K562 (cell line): ENCODE data around the gene C2orf42. TPM values are rescaled to one million over a fixed set of nuclear protein-coding genes. Genes with fewer than 3 reads are reported as not detected.

Source experiments
- ATAC-seq: fragments of 200-7000 bp; cut with Tn5 transposase; 3 replicates; pipeline ENCODE4 v1.9.1; 2020; ENCODE audit warnings: moderate library complexity
- BruUV-seq: library from RNA; stranded (reverse); fragments of 400-500 nt; replicated peaks from 2 replicates; lab custom pipeline; 2021; lab: Mats Ljungman, UMichigan
- CTCF ChIA-PET: fragments of 300-600 bp; formaldehyde crosslinking; extraction: SDS; loops from one replicate; lab custom pipeline; 2021; ENCODE audit warnings: low intra/inter-chr PET ratio; lab: Yijun Ruan, JAX
- POLR2A ChIA-PET: fragments of 300-600, 350-650 bp; sonication (Branson Sonifier 250); formaldehyde crosslinking; extraction: SDS; loops from one replicate; lab custom pipeline; 2021; ENCODE audit warnings: antibody characterized with exemption, inconsistent platforms; lab: Yijun Ruan, JAX
- DNase-seq, 4 experiments: peaks; one replicate each; pipeline versions ENCODE4 v3.0.0 to v3.0.0-alpha.2; 2011 to 2018; ENCODE audit warnings: low spot score in 3 of 4, mixed read lengths in 3 of 4; ENCODE audit errors: extremely low read depth in 1 of 4
- FAIRE-seq: peaks from 2 replicates; lab custom pipeline; 2011; peaks lifted over from hg19 to GRCh38; lab: Jason Lieb, UNC
- H2AFZ ChIP-seq: 2 replicates; pipeline ENCODE4 v1.6.0; 2011; ENCODE audit warnings: low read depth, low read length, control low read depth, inconsistent platforms
- H3K27ac ChIP-seq: fragments of 200-600 bp; 3 replicates; pipeline ENCODE4 v1.8.0; 2011; ENCODE audit warnings: low read depth, mild to moderate bottlenecking, control low read depth, inconsistent platforms, low read length, moderate library complexity, mixed read lengths; ENCODE audit errors: extremely low read depth
- H3K27me3 ChIP-seq, 2 experiments: fragments of 300-600 bp in 1 of 2; 2 replicates in 1 of 2; 3 replicates in 1 of 2; pipeline versions ENCODE4 v1.6.0 to v1.8.0; 2011; ENCODE audit warnings: inconsistent platforms in 2 of 2, low read length in 2 of 2, mild to moderate bottlenecking in 1 of 2, mixed read lengths in 1 of 2, moderate library complexity in 1 of 2; ENCODE audit not compliant: control insufficient read depth in 2 of 2, insufficient read depth in 2 of 2
- H3K36me3 ChIP-seq: fragments of 300-600 bp; 3 replicates; pipeline ENCODE4 v1.8.0; 2011; ENCODE audit warnings: mild to moderate bottlenecking, low read length, inconsistent platforms; ENCODE audit not compliant: control insufficient read depth, insufficient read depth
- H3K4me1 ChIP-seq, 2 experiments: fragments of 200-600 bp in 1 of 2; replicated peaks in 1 of 2; 2 replicates in 1 of 2; 3 replicates in 1 of 2; pipeline versions ENCODE4 v1.5.1 to v1.8.0; 2011; ENCODE audit warnings: inconsistent platforms in 2 of 2, low read length in 2 of 2, mild to moderate bottlenecking in 1 of 2, mixed read lengths in 1 of 2, moderate library complexity in 1 of 2; ENCODE audit not compliant: control insufficient read depth in 2 of 2, insufficient read depth in 2 of 2
- H3K4me2 ChIP-seq: 2 replicates; pipeline ENCODE4 v1.6.1; 2011; ENCODE audit warnings: low read length, control low read depth, inconsistent platforms, mixed read lengths; ENCODE audit not compliant: insufficient read depth
- H3K4me3 ChIP-seq: fragments of 200-600 bp; sonication (generic), shearing (Covaris generic); 2 replicates; pipeline ENCODE4 v1.5.1; 2016; ENCODE audit warnings: control low read depth, inconsistent platforms
- H3K79me2 ChIP-seq: fragments of 200-600 bp; 3 replicates; pipeline ENCODE4 v1.8.0; 2011; ENCODE audit warnings: low read length, inconsistent platforms; ENCODE audit not compliant: control insufficient read depth, insufficient read depth
- H3K9ac ChIP-seq, 2 experiments: 2 replicates each; pipeline versions ENCODE4 v1.6.0 to v1.6.1; 2011; ENCODE audit warnings: low read depth in 2 of 2, low read length in 2 of 2, control low read depth in 1 of 2, inconsistent platforms in 1 of 2, mild to moderate bottlenecking in 1 of 2, mixed read lengths in 1 of 2; ENCODE audit not compliant: insufficient read depth in 1 of 2
- H3K9me1 ChIP-seq: one replicate; pipeline ENCODE4 v1.6.0; 2011; ENCODE audit warnings: inconsistent platforms, mild to moderate bottlenecking, low read length, moderate library complexity; ENCODE audit not compliant: control insufficient read depth, insufficient read depth
- H3K9me3 ChIP-seq: replicated peaks from 2 replicates; pipeline ENCODE4 v1.5.1; 2011; ENCODE audit warnings: low read depth, low read length, inconsistent platforms; ENCODE audit not compliant: control insufficient read depth, insufficient read depth
- H4K20me1 ChIP-seq: replicated peaks from 2 replicates; pipeline ENCODE4 v1.6.1; 2011; ENCODE audit warnings: low read length, inconsistent platforms, mixed read lengths; ENCODE audit not compliant: control insufficient read depth, insufficient read depth
- ETV6 ChIP-seq, 3 experiments: fragments of 150-350 bp in 1 of 3; sonication (generic) in 1 of 3; formaldehyde crosslinking in 1 of 3; IDR thresholded peaks; 2 replicates each; pipeline versions ENCODE4 v1.6.1 to v1.8.0; 2014 to 2022; ENCODE audit warnings: borderline replicate concordance in 2 of 3, low read depth in 2 of 3, antibody characterized with exemption in 1 of 3, low read length in 1 of 3, mild to moderate bottlenecking in 1 of 3, missing genetic modification reagents in 1 of 3
- MCM7 ChIP-seq, 2 experiments: fragments of 450-650 bp; IDR thresholded peaks; 2 replicates each; pipeline ENCODE4 v1.6.1; 2016 to 2018
- PHTF2 ChIP-seq: fragments of 250-450 bp; sonication (Bioruptor Pico); IDR thresholded peaks from 2 replicates; pipeline ENCODE4 v1.5.0; 2021; ENCODE audit warnings: mild to moderate bottlenecking
- RBM17 ChIP-seq: fragments of 200-400 bp; formaldehyde crosslinking; IDR thresholded peaks from 2 replicates; pipeline ENCODE4 v1.6.1; 2017; ENCODE audit warnings: low read depth, mild to moderate bottlenecking, low read length, borderline replicate concordance
- SOX6 ChIP-seq: fragments of 450-650 bp; IDR thresholded peaks from 2 replicates; pipeline ENCODE4 v1.6.1; 2014; ENCODE audit warnings: mild to moderate bottlenecking
- ZC3H11A ChIP-seq: IDR thresholded peaks from 2 replicates; pipeline ENCODE4 v1.6.1; 2012; ENCODE audit warnings: low read depth, low read length, improper control_type of control experiment
- ZNF197 ChIP-seq: fragments of 200-800 bp; sonication (Bioruptor generic); IDR thresholded peaks from 2 replicates; pipeline ENCODE4 v1.6.1; 2016; ENCODE audit warnings: low read depth, missing genetic modification characterization, missing compliant biosample characterization
- ZNF384 ChIP-seq: IDR thresholded peaks from 2 replicates; pipeline ENCODE4 v1.6.1; 2012; ENCODE audit warnings: low read depth, low read length, improper control_type of control experiment
- ZNF436 ChIP-seq: fragments of 250-450, 450-650 bp; sonication (Bioruptor Pico); formaldehyde crosslinking; IDR thresholded peaks from 2 replicates; pipeline ENCODE4 v1.7.0; 2020; ENCODE audit warnings: mild to moderate bottlenecking
- WGBS: fragments of 100-300 bp; shearing (Covaris generic); methylation state at CpG from one replicate; pipeline ENCODE4 v1.1.6; 2016; ENCODE audit warnings: low coverage, mixed read lengths; ENCODE audit not compliant: insufficient coverage; ENCODE audit errors: missing lambda C conversion rate; 5-methylcytosine and 5-hydroxymethylcytosine counted together
- in situ Hi-C: fragments of 300-500 bp; cut with MboI; formaldehyde crosslinking; loops from 4 replicates; pipeline ENCODE4 v1.15.0; 2018; ENCODE audit warnings: inconsistent platforms, mixed read lengths
- intact Hi-C: fragments of 100-400 bp; cut with micrococcal nuclease; formaldehyde crosslinking; loops from 2 replicates; pipeline ENCODE4 v1.14.2; 2022
- polyA plus RNA-seq, 8 experiments: library from polyadenylated mRNA; depleted of rRNA in 4 of 8; stranded (reverse) in 5 of 8; unstranded in 3 of 8; fragments of >200 nt; fragmentation: Nextera tagmentation in 2 of 8; fragmentation: Illumina TruSeq in 1 of 8; extraction: Ambion mirVana in 2 of 8; extraction: Trizol in 1 of 8; gene quantifications; 2 replicates each; pipeline versions ENCODE4 v1.2.1 to v1.2.3, GENCODE V29; 2011 to 2014; ENCODE audit warnings: inconsistent platforms in 1 of 8, missing spikeins in 1 of 8
- total RNA-seq, 7 experiments: library from RNA; depleted of rRNA in 6 of 7; stranded (reverse); fragments of >200 nt in 6 of 7; fragmentation: Illumina TruSeq in 2 of 7; extraction: Trizol in 2 of 7; gene quantifications; 2 replicates each; pipeline versions ENCODE4 v1.2.1 to v1.2.3, GENCODE V29; 2011 to 2021; ENCODE audit warnings: low replicate concordance in 1 of 7
- TF ChIP-seq, protein P1 (sequence below): fragments of 200-800 bp; sonication (Bioruptor generic); IDR thresholded peaks from 2 replicates; pipeline ENCODE4 v1.6.1; 2017; ENCODE audit warnings: missing genetic modification characterization, missing compliant biosample characterization
- TF ChIP-seq, protein P2 (sequence below): fragments of 250-450 bp; sonication (Bioruptor Pico); IDR thresholded peaks from 2 replicates; pipeline ENCODE4 v1.4.0; 2020; ENCODE audit warnings: mild to moderate bottlenecking, moderate library complexity
- TF ChIP-seq, protein P3 (sequence below): fragments of 200-400 bp; formaldehyde crosslinking; IDR thresholded peaks from 2 replicates; pipeline ENCODE4 v1.6.1; 2017; ENCODE audit warnings: mild to moderate bottlenecking, low read depth, low read length, moderate library complexity

Gene C2orf42
- total and polyA plus RNA-seq, 9 of the 15 experiments (the other 6 are each of a cell fraction or from before 2014, with no cell fraction given) = 4.6 to 10.9 (median 7.5) TPM

DNA sequence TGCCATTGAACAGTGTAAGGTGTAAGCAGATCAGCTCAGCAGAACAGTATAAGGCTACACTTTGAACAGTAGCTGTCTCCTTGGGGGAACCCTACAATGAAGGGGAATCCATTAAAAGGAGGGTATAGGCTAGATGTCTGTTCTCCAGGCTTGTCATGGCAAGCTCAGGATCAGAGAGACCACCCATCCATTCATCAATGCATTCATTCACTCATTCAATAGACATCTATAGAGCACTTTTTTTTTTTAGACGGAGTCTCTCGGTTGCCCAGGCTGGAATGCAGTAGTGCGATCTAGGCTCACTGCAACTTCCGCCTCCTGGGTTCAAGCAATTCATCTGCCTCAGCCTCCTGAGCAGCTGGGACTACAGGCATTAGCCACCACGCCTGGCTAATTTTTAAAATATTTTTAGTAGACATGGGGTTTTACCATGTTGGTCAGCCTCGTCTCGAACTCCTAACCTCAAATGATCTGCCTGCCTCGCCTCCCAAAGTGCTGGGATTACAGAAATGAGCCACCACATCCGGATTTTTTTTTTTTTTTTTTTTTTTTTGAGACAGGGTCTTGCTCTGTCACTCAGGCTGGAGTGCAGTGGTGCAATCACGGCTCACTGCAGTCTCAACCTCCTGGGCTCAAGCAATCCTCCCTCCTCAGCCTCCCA lies 56.4 kb downstream of the C2orf42 start (continued):
- TF ChIP-seq, protein P1, sequence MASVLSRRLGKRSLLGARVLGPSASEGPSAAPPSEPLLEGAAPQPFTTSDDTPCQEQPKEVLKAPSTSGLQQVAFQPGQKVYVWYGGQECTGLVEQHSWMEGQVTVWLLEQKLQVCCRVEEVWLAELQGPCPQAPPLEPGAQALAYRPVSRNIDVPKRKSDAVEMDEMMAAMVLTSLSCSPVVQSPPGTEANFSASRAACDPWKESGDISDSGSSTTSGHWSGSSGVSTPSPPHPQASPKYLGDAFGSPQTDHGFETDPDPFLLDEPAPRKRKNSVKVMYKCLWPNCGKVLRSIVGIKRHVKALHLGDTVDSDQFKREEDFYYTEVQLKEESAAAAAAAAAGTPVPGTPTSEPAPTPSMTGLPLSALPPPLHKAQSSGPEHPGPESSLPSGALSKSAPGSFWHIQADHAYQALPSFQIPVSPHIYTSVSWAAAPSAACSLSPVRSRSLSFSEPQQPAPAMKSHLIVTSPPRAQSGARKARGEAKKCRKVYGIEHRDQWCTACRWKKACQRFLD (CRISPR knock-in tag) = 0 out of 2 replicates have a peak, but pooled peaks have one; percentile 35
- peak; percentile 61; the same call in 1 of the 2 replicates for TF ChIP-seq ZNF384

DNA sequence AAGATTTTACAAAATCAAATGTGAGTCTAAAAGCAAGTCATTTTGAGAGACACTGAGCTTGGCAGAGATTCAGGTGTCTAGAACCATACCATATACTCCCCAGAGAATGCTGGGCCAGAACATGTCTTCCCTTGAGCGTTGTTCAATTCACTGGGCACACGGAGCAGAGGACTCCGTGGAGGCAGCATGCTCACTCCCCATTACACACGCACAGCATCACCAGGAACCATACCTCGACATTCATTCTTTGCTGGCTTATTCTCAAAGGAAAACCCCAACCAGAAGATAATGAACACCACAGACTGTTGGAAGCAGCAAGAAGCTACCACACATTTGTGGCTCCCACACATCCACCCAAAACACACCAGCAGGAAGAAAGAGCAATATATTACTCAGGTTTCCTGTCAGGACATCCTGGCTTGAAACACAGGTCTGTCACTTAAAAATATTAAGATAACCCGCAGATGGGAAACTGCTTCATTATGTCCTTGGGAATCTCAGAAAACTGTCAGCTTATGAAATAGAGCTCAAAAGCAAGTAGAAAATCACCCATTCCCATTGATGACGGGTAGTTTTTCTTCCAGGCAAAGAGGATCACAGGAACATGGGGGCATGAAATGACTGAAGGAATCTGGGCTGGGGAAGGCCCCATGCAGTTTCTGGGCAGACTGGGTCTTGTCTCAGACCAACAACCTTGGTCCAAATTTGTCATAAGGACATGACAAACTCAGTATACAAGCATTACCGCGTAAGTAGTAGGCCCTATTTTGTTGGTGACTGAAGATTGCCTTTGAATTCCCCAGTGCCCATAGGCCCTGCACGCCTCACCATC lies 57.1 kb downstream of the C2orf42 start:
- ChIA-PET CTCF (no interaction called here), POLR2A (interaction anchor here (0.6 to 6.0 kb wide), 15 partner anchors 9 to 220 kb away, joined by 3 to 74 read pairs (median 5); partner anchors contain the start of genes MXD1 and PCBP1)
- Histone ChIP-seq H4K20me1 (no peaks in the 10 kb centered on the region), H3K9ac (peak overlapping the region; percentile 64 to 78; a peak in 3 of 4 replicates), H2AFZ (peak overlapping the region; percentile 90), H3K79me2 (no peaks in the 10 kb centered on the region), H3K27ac (peak overlapping the region; percentile 95), H3K4me3 (no peak overlapping the region), H3K36me3 (no peaks in the 10 kb centered on the region), H3K4me2 (peak overlapping the region; percentile 77), H3K27me3 (no peaks in the 10 kb centered on the region), H3K9me3 (no peaks in the 10 kb centered on the region), H3K4me1 (peaks cover 38 to 61% of the 10 kb centered on the region in 2 experiments), H3K9me1 (no peaks in the 10 kb centered on the region)
- ATAC-seq = peak; percentile 4; the same call in 1 of the 3 replicates
- in situ Hi-C loops (loop anchor here (10.0 kb wide), 1 partner anchor 409 kb away; no protein-coding TSS in a partner anchor), intact Hi-C loops (loop anchor here (2.0 kb wide), 1 partner anchor 25 kb away; no protein-coding TSS in a partner anchor)
- 47% methylated on average over 10 of the region's 10 CpGs for WGBS
- no TSS peak for BruUV-seq
- no peak for FAIRE-seq
- DNase-seq = peak in 1 of 4 experiments; percentile 47
- TF ChIP-seq ZNF197 (CRISPR knock-in tag) (no peak), ETV6 (IDR thresholded peaks at IDR 0.05; ENCODE audit: borderline replicate concordance in 1 of 2, low read depth in 2 of 2, low read length in 1 of 2) (no peak), ETV6 (CRISPR knock-in tag; IDR thresholded peaks at IDR 0.05; ENCODE audit: borderline replicate concordance) (no peak), SOX6 (no peak), MCM7 (IDR thresholded peaks at IDR 0.05) (no peak), RBM17 (no peak), ZC3H11A (no peak), ZNF436 (CRISPR knock-in tag) (no peak), PHTF2 (no peak)
- TF ChIP-seq, protein P2, sequence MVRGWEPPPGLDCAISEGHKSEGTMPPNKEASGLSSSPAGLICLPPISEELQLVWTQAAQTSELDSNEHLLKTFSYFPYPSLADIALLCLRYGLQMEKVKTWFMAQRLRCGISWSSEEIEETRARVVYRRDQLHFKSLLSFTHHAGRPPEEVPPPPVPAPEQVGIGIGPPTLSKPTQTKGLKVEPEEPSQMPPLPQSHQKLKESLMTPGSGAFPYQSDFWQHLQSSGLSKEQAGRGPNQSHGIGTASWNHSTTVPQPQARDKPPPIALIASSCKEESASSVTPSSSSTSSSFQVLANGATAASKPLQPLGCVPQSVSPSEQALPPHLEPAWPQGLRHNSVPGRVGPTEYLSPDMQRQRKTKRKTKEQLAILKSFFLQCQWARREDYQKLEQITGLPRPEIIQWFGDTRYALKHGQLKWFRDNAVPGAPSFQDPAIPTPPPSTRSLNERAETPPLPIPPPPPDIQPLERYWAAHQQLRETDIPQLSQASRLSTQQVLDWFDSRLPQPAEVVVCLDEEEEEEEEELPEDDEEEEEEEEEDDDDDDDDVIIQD (CRISPR knock-in tag) = no peak
- TF ChIP-seq, protein P3, sequence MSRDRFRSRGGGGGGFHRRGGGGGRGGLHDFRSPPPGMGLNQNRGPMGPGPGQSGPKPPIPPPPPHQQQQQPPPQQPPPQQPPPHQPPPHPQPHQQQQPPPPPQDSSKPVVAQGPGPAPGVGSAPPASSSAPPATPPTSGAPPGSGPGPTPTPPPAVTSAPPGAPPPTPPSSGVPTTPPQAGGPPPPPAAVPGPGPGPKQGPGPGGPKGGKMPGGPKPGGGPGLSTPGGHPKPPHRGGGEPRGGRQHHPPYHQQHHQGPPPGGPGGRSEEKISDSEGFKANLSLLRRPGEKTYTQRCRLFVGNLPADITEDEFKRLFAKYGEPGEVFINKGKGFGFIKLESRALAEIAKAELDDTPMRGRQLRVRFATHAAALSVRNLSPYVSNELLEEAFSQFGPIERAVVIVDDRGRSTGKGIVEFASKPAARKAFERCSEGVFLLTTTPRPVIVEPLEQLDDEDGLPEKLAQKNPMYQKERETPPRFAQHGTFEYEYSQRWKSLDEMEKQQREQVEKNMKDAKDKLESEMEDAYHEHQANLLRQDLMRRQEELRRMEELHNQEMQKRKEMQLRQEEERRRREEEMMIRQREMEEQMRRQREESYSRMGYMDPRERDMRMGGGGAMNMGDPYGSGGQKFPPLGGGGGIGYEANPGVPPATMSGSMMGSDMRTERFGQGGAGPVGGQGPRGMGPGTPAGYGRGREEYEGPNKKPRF = no peak
